Measurements from ENCODE around the gene ABCE1. TPM values are rescaled to one million over a fixed set of nuclear protein-coding genes. Genes with fewer than 3 reads are reported as not detected.

The ABCE1 gene
- total and polyA plus RNA-seq, 2 donors (not counting 1 experiment from before 2014, with no cell fraction given), result 31.3 to 46.2 TPM

- CTCF ChIA-PET, result interaction anchor here (1.3 kb wide), 1 partner anchor 79 kb away, joined by 3 read pairs; no protein-coding TSS in a partner anchor
- no peak for ATAC-seq (ENCODE audit: low read depth)
- WGBS (ENCODE audit: insufficient coverage), result no CpG with 5 or more reads among the region's 5 CpGs
- peaks cover 45% of the 10 kb centered on the region for H3K4me1 Mint-ChIP-seq
- peaks cover 40 to 53% of the 10 kb centered on the region in 2 donors for H3K4me1 ChIP-seq (ENCODE audit: control insufficient read depth in 2 of 2, insufficient read depth in 2 of 2, low read length in 2 of 2)
- H3K4me3 ChIP-seq (ENCODE audit: control extremely low read depth in 1 of 5, extremely low read depth in 1 of 5, insufficient read depth in 1 of 5, low read depth in 2 of 5, low read length in 4 of 5), result peak overlapping the region in 4 of 5 experiments; percentile 66 to 94 (median 79)
- H2AFZ ChIP-seq (ENCODE audit: insufficient read depth, low read depth, low read length, poor library complexity, severe bottlenecking), result no peak overlapping the region
- POLR2A ChIA-PET, result interaction anchor here (0.7 kb wide), 1 partner anchor 1584 kb away, joined by 3 read pairs; no protein-coding TSS in a partner anchor
- peaks cover 92% of the 10 kb centered on the region for H3K79me2 ChIP-seq (ENCODE audit: control insufficient read depth, insufficient read depth, low read length)
- intact Hi-C loops (cut with micrococcal nuclease), result loop anchor here (5.0 to 10.0 kb wide), 2 partner anchors 945 to 1587 kb away; partner anchors contain the start of gene SMARCA5
- TF ChIP-seq EZH2 (IDR thresholded peaks at IDR 0.05; ENCODE audit: borderline replicate concordance, insufficient read depth, low read depth, low read length, poor library complexity, severe bottlenecking), result no peak
- TF ChIP-seq CTCF (IDR thresholded peaks at IDR 0.05), result no peak
- H3K4me2 ChIP-seq (replicated peaks; ENCODE audit: low read depth, low read length, poor library complexity, severe bottlenecking), result peak overlapping the region; percentile 85
- peak overlapping the region; percentile 98 for H3K4me3 Mint-ChIP-seq
- no peaks in the 10 kb centered on the region for H4K20me1 ChIP-seq (ENCODE audit: control insufficient read depth, insufficient read depth, low read length, poor library complexity, severe bottlenecking)
- DNase-seq, result peak; percentile 35
- no peaks in the 10 kb centered on the region for H3K27me3 Mint-ChIP-seq
- H3K27ac ChIP-seq (ENCODE audit: low read length in 2 of 2), result peak overlapping the region in 1 of 2 donors; percentile 90
- peak overlapping the region; percentile 51 for H3K27ac Mint-ChIP-seq
- no peaks in the 10 kb centered on the region for H3K9me3 ChIP-seq (ENCODE audit: control extremely low read depth in 1 of 3, control insufficient read depth in 2 of 3, insufficient read depth in 1 of 3, low read length in 2 of 3)
- H3K9ac ChIP-seq (ENCODE audit: low read length), result peak overlapping the region; percentile 87
- no peaks in the 10 kb centered on the region for H3K9me3 Mint-ChIP-seq (ENCODE audit: insufficient read depth)
- no peaks in the 10 kb centered on the region for H3K27me3 ChIP-seq (replicated peaks in 1 of 4; ENCODE audit: control extremely low read depth in 1 of 4, control insufficient read depth in 3 of 4, insufficient read depth in 4 of 4, low read length in 3 of 4)
- peaks cover 0 to 10% of the 10 kb centered on the region in 2 experiments for H3K36me3 ChIP-seq (replicated peaks in 1 of 2; ENCODE audit: control extremely low read depth in 1 of 2, control insufficient read depth in 1 of 2, extremely low read depth in 1 of 2, insufficient read depth in 2 of 2, low read length in 1 of 2)
Measured at GRCh38 chr4:145099653-145100052, 1.5 kb downstream of the ABCE1 start.

GRCh38 chr4:145101091-145101490 is 3.0 kb downstream of the ABCE1 start:
- Histone ChIP-seq H3K4me2 (replicated peaks; ENCODE audit: low read depth, low read length, poor library complexity, severe bottlenecking) (no peak overlapping the region), H3K36me3 (replicated peaks in 1 of 2; ENCODE audit: control extremely low read depth in 1 of 2, control insufficient read depth in 1 of 2, extremely low read depth in 1 of 2, insufficient read depth in 2 of 2, low read length in 1 of 2) (peaks cover 0 to 14% of the 10 kb centered on the region in 2 experiments), H2AFZ (ENCODE audit: insufficient read depth, low read depth, low read length, poor library complexity, severe bottlenecking) (no peak overlapping the region), H3K79me2 (ENCODE audit: control insufficient read depth, insufficient read depth, low read length) (peaks cover 82% of the 10 kb centered on the region), H3K27ac (ENCODE audit: low read length in 2 of 2) (no peak overlapping the region), H3K27me3 (replicated peaks in 1 of 4; ENCODE audit: control extremely low read depth in 1 of 4, control insufficient read depth in 3 of 4, insufficient read depth in 4 of 4, low read length in 3 of 4) (no peaks in the 10 kb centered on the region), H3K4me1 (ENCODE audit: control insufficient read depth in 2 of 2, insufficient read depth in 2 of 2, low read length in 2 of 2) (peaks cover 37 to 48% of the 10 kb centered on the region in 2 donors), H3K4me3 (ENCODE audit: control extremely low read depth in 1 of 5, extremely low read depth in 1 of 5, insufficient read depth in 1 of 5, low read depth in 2 of 5, low read length in 4 of 5) (no peak overlapping the region), H3K9me3 (ENCODE audit: control extremely low read depth in 1 of 3, control insufficient read depth in 2 of 3, insufficient read depth in 1 of 3, low read length in 2 of 3) (no peaks in the 10 kb centered on the region), H3K9ac (ENCODE audit: low read length) (no peak overlapping the region), H4K20me1 (ENCODE audit: control insufficient read depth, insufficient read depth, low read length, poor library complexity, severe bottlenecking) (no peaks in the 10 kb centered on the region)
- ChIA-PET CTCF (no interaction called here), POLR2A (no interaction called here)
- Mint-ChIP-seq H3K27ac (no peak overlapping the region), H3K27me3 (no peaks in the 10 kb centered on the region), H3K4me1 (peaks cover 38% of the 10 kb centered on the region), H3K4me3 (no peak overlapping the region), H3K9me3 (ENCODE audit: insufficient read depth) (no peaks in the 10 kb centered on the region)
- DNase-seq (no peak), ATAC-seq (ENCODE audit: low read depth) (no peak)
- TF ChIP-seq CTCF (IDR thresholded peaks at IDR 0.05) (no peak), EZH2 (IDR thresholded peaks at IDR 0.05; ENCODE audit: borderline replicate concordance, insufficient read depth, low read depth, low read length, poor library complexity, severe bottlenecking) (no peak)
- intact Hi-C loops (cut with micrococcal nuclease), result no loop called here
- 100% methylated on average over 1 of the region's 1 CpG for WGBS (ENCODE audit: insufficient coverage)

Data from B cell (primary cell).